ENCODE measurements around the gene RASAL2. TPM values are rescaled to one million over a fixed set of nuclear protein-coding genes. Genes with fewer than 3 reads are reported as not detected.
"Not testable (repeated sequence)": the region's sequence is repeated elsewhere in the genome, so short reads cannot be mapped to it uniquely, and the experiment has no call there.

Gene RASAL2
- total RNA-seq, 1 donor = 0.84 TPM

DNA sequence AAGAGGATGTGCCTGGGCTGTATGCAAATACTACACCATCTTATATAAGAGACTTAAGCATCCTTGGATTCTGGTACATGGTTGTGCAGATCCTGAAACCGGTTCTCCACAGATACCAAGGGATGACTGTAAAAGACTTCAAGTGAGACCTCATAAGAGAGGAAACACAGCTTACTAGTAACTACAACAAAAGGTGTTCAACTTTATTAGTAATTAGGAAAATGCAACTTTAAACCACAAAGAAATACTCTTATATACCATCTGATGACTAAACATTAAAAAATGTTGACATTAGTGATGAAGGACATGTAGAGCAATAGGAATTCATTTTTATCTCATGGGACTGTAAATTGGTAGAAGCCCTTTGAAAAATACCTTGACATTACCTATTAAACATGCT lies 102.7 kb downstream of the RASAL2 start:
- Histone ChIP-seq H3K4me1 (ENCODE audit: insufficient read depth, low read length) (no peaks in the 10 kb centered on the region), H3K4me3 (ENCODE audit: low read length) (no peak overlapping the region), H3K27me3 (ENCODE audit: insufficient read depth, low read length) (no peaks in the 10 kb centered on the region), H3K9me3 (ENCODE audit: low read depth, low read length) (no peaks in the 10 kb centered on the region)

DNA sequence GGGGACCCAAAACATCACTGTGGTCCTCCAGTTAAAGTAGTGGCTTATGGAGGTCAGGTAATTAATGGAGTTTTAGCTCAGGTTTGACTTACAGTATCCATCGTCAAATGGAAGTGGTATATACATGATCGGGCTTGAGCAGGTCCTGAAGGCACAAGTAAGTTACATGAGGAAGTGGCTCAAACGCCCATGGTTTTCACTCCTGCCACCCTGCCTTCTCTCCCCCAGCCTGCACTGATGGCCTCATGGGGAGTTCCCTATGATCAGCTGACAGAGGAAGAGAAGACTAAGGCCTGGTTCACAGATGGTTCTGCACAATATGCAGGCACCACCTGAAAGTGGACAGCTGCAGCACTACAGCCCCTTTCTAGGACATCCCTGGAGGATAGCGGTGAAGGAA lies 108.2 kb downstream of the RASAL2 start:
- not testable (repeated sequence) for H3K9me3 ChIP-seq (ENCODE audit: low read depth, low read length); H3K4me1 ChIP-seq (ENCODE audit: insufficient read depth, low read length); H3K27me3 ChIP-seq (ENCODE audit: insufficient read depth, low read length); H3K4me3 ChIP-seq (ENCODE audit: low read length)

DNA sequence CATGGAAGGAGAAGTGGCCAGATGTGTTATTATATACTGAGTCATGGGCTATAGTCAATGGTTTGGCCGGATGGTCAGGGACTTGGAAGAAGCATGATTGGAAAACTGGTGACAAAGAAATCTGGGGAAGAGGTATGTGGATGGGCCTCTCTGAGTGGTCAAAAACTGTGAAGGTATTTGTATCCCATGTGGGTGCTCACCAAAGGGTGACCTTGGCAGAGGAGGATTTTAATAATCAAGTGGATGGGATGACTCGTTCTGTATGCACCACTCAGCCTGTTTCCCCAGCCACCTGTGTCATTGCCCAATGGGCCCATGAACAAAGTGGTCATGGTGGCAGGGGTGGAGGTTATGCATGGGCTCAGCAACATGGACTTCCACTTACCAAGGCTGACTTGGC lies 108.6 kb downstream of the RASAL2 start:
- H3K27me3 ChIP-seq (ENCODE audit: insufficient read depth, low read length); H3K9me3 ChIP-seq (ENCODE audit: low read depth, low read length); H3K4me3 ChIP-seq (ENCODE audit: low read length); H3K4me1 ChIP-seq (ENCODE audit: insufficient read depth, low read length): not testable (repeated sequence)

DNA sequence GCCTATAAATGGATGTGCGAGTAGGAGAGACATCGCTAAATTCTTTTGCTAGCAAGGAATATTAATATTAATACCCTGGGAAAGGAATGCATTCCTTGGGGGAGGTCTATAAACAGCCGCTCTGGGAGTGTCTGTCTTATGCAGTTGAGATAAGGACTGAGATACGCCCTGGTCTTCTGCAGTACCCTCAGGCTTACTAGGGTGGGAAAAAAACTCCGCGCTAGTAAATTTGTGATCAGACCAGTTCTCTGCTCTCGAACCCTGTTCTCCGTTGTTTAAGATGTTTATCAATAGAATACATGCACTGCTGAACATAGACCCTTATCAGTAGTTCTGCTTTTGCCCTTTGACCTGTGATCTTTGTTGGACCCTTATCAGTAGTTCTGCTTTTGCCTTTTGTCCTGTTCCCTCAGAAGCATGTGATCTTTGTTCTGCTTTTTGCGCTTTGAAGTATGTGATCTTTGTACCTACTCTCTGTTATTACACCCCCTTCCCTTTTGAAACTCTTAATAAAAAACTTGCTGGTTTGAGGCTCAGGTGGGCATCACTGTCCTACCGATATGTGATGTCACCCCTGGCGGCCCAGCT lies 114.5 kb downstream of the RASAL2 start:
- H3K9me3 ChIP-seq (ENCODE audit: low read depth, low read length) = peaks cover 22% of the 10 kb centered on the region
- H3K27me3 ChIP-seq (ENCODE audit: insufficient read depth, low read length); H3K4me3 ChIP-seq (ENCODE audit: low read length); H3K4me1 ChIP-seq (ENCODE audit: insufficient read depth, low read length): not testable (repeated sequence)

DNA sequence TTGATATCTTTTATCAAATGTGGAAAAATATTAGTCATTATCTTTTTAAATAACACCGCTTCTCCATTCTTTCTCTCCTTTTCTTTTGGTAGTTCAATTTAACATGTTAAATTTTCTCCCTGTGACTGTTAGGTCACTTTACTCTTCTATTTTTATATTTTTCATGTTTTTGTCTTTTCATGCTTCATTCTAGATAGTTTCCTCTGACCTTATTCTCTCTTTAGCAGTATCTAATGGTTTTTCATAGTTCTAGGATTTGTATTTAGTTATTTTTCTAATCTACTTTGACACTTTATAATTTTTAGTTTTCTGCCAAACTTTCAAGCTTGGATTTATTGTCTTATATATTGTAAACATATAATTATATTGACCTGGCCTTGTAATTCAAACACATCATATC lies 116.0 kb downstream of the RASAL2 start:
- H3K27me3 ChIP-seq (ENCODE audit: insufficient read depth, low read length) = no peaks in the 10 kb centered on the region
- H3K9me3 ChIP-seq (ENCODE audit: low read depth, low read length) = peaks cover 22% of the 10 kb centered on the region
- no peak overlapping the region for H3K4me3 ChIP-seq (ENCODE audit: low read length)
- H3K4me1 ChIP-seq (ENCODE audit: insufficient read depth, low read length) = no peaks in the 10 kb centered on the region

DNA sequence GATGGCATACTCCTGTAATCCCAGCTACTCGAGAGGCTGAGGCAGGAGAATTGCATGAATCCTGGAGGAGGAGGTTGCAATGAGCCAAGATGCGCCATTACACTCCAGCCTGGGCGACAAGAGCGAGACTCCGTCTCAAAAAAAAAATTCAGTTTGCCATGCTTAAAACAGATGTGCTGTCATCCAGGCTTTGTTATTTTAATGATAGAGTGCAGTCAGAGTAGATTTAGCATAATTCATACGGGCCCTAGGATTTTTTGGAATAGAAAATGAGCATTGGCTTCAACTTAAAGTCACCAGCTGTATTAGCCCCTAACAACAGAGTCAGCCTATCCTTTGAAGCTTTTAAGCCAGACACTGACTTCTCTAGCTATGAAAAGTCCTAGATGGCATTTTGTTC lies 124.6 kb downstream of the RASAL2 start:
- Histone ChIP-seq H3K4me3 (ENCODE audit: low read length) (no peak overlapping the region), H3K27me3 (ENCODE audit: insufficient read depth, low read length) (no peaks in the 10 kb centered on the region), H3K9me3 (ENCODE audit: low read depth, low read length) (no peaks in the 10 kb centered on the region), H3K4me1 (ENCODE audit: insufficient read depth, low read length) (no peaks in the 10 kb centered on the region)

DNA sequence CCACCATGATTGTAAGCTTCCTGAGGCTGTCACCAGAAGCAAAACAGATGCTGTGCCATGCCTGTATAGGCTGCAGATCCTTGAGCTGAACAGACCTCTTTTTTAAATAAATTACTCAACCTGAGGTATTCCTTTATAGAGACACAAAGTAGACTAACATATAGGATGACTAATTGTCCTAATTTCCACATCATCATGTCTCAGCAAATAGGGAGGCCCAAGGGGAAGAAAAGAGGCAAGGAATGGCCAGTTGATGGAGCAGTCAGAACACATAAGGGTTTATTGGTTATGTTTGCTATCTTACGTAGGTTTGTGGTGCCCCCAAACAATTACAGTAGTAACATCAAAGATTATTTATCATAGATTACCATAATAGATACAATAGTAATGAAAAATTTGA lies 126.2 kb downstream of the RASAL2 start:
- no peaks in the 10 kb centered on the region for H3K27me3 ChIP-seq (ENCODE audit: insufficient read depth, low read length)
- no peaks in the 10 kb centered on the region for H3K4me1 ChIP-seq (ENCODE audit: insufficient read depth, low read length)
- no peaks in the 10 kb centered on the region for H3K9me3 ChIP-seq (ENCODE audit: low read depth, low read length)
- no peak overlapping the region for H3K4me3 ChIP-seq (ENCODE audit: low read length)

DNA sequence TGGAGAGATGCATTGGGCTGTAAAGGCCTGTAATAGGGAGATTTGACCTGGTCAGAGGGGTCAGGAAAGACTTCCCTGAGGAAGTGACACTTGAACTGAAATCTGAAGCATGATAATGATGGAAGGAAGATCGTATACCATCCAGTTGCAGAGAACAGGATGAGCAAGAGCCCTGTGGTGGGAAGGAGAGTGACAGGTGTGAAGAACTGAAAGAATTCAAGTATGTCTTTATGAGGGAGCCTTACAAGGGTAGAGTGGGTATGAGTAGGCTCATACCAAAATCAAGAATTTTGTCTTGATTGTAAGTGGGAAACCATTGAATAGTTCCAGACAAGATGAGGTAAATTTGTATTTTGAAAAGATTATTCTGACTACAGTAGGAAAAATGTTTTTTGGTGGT lies 129.4 kb downstream of the RASAL2 start:
- Histone ChIP-seq H3K9me3 (ENCODE audit: low read depth, low read length) (no peaks in the 10 kb centered on the region), H3K27me3 (ENCODE audit: insufficient read depth, low read length) (no peaks in the 10 kb centered on the region), H3K4me1 (ENCODE audit: insufficient read depth, low read length) (no peaks in the 10 kb centered on the region), H3K4me3 (ENCODE audit: low read length) (no peak overlapping the region)

DNA sequence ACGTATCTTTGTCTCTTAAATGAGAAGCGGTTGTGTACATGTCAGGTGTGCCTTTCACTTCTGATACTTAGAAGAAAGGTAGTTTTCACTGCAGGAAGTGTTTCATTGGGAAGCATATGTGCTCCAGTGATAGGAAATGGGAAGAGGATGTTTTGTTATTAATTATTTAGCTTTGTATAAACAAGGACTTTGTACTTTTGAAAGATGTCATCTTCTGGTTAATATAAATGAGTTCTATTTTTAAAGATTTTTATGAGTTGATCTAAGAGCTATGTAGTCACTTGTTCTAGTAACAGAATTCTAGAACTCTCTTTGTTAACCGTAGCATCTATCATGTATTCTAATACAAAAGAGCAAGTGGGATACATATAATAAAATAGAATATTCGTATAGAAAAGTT lies 130.5 kb downstream of the RASAL2 start:
- no peaks in the 10 kb centered on the region for H3K9me3 ChIP-seq (ENCODE audit: low read depth, low read length)
- H3K4me3 ChIP-seq (ENCODE audit: low read length) = no peak overlapping the region
- no peaks in the 10 kb centered on the region for H3K27me3 ChIP-seq (ENCODE audit: insufficient read depth, low read length)
- no peaks in the 10 kb centered on the region for H3K4me1 ChIP-seq (ENCODE audit: insufficient read depth, low read length)

DNA sequence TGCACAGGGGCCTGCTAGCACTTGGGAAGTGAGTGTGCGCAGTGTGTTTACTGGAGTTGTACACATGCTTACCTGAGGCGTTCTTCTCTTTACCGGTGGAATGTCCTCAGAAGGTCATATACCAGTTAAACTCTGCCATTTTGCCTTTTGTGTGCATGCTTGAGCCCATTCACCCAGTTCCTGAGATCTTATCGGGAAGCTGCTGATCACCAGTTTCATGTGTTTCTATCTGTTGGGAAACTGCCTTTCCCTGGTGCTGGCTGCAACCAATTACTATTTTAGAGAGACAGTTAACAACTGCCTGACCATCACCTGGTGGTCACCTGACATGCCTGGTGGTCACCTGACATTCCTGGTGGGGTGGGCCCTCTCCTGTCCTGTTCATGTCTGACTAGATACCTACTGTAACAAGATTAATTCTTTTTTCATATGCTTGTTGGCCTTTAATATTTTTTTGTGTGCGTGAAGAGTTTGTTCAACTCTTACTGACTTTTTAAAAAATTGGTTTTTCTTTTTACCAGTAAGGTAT lies 137.0 kb downstream of the RASAL2 start:
- no peaks in the 10 kb centered on the region for H3K9me3 ChIP-seq (ENCODE audit: low read depth, low read length)

DNA sequence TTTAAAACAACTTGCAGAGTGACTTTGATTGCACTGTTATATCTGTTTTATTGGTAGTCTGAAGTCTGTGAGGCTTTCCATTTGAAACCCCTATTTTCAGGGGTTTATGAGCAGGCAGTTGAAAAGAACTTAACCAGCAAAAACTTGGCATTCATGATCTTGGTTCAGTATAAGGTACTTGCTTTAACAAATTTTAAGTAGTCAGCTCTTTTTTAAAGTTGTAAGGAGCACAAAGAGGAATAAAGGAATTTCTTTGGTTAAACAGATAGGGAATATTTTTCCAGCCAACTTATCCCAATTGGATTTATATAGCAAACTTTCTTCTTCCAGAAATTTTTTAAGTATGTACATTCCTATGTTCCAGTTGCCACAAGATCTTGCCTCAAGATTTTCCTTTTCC lies 138.2 kb downstream of the RASAL2 start:
- Histone ChIP-seq H3K9me3 (ENCODE audit: low read depth, low read length) (no peaks in the 10 kb centered on the region), H3K27me3 (ENCODE audit: insufficient read depth, low read length) (no peaks in the 10 kb centered on the region), H3K4me1 (ENCODE audit: insufficient read depth, low read length) (no peaks in the 10 kb centered on the region), H3K4me3 (ENCODE audit: low read length) (no peak overlapping the region)

More for the DNA sequence above, 137.0 kb downstream of the RASAL2 start:
- Histone ChIP-seq H3K4me1 (ENCODE audit: insufficient read depth, low read length) (no peaks in the 10 kb centered on the region), H3K4me3 (ENCODE audit: low read length) (no peak overlapping the region), H3K27me3 (ENCODE audit: insufficient read depth, low read length) (no peaks in the 10 kb centered on the region)

DNA sequence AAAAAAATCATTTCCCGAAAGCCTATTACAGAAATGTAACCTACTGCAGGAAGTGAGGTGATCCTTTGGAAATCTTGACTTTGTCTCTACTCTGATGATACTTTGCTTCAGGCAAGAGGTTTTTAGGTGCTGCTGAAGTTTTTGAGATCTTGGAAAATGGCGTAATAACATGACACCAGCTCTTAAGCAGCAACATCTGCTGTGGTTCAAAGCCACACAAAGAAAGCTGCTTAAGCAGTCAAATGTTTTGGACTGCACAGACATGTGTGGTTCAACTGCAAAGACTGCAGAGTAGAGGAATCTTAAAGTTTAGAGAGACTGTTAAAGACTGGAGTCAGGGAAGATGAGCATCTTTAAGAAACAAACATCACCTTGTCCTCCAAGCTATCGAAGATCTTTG lies 139.0 kb downstream of the RASAL2 start:
- no peaks in the 10 kb centered on the region for H3K9me3 ChIP-seq (ENCODE audit: low read depth, low read length)
- H3K4me1 ChIP-seq (ENCODE audit: insufficient read depth, low read length) = no peaks in the 10 kb centered on the region
- H3K27me3 ChIP-seq (ENCODE audit: insufficient read depth, low read length) = no peaks in the 10 kb centered on the region
- H3K4me3 ChIP-seq (ENCODE audit: low read length) = no peak overlapping the region

DNA sequence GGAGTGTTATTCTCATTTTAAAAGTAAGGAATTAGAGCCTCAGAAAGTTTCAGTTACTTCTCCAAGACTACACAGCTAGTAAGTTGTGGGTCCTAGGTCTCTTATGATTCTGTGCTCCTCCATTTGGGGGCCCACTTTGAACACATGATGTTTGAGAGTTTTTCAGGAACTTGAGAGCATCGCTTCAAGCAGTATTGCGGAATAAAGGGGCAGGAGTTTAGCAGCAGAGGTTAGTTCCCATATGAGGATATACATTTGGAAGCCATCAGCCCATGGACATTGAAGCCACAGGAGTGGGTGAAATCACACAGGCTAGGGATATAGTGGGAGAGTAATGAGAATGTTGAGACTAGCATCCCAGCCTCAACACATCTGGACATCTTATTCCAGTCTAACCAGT lies 143.2 kb downstream of the RASAL2 start:
- Histone ChIP-seq H3K27me3 (ENCODE audit: insufficient read depth, low read length) (no peaks in the 10 kb centered on the region), H3K4me3 (ENCODE audit: low read length) (no peak overlapping the region), H3K9me3 (ENCODE audit: low read depth, low read length) (no peaks in the 10 kb centered on the region), H3K4me1 (ENCODE audit: insufficient read depth, low read length) (no peaks in the 10 kb centered on the region)

DNA sequence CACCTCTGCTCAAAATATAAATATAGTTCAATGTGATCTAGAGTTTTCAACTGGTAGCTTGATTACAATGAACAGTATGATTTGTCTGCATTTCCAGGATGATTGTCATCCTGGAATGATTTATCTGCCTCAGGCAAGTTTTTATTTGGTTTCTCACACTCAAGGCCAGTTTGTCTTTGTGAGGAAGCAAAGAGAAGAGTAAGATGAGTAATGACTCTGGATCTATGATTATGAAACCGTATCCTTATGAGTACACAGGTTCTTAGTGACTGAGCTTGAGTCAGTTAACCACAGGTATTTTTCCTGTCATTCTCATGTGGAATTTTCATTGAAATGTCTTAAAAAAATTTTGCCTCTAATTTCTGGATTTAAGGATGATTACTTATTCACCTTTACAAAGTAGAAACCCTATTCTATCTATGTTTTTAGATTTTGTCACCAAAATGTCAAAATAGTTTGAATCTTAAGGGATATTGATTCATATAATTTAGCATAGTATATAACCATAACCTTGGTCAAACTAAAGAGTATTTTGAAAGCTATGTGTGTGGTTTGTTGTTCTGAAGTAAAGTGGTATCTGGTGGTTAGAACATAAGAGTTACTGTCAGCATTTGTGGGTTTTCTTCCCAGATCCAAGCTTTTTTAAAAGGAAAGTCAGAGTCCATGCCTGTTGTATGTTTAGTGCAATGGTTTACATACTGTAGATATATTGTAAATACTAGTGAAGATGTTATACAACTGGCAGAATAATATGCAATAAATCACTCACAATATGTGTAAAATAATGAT lies 145.0 kb downstream of the RASAL2 start:
- Histone ChIP-seq H3K9me3 (ENCODE audit: low read depth, low read length) (no peaks in the 10 kb centered on the region), H3K4me3 (ENCODE audit: low read length) (no peak overlapping the region), H3K27me3 (ENCODE audit: insufficient read depth, low read length) (no peaks in the 10 kb centered on the region), H3K4me1 (ENCODE audit: insufficient read depth, low read length) (no peaks in the 10 kb centered on the region)

DNA sequence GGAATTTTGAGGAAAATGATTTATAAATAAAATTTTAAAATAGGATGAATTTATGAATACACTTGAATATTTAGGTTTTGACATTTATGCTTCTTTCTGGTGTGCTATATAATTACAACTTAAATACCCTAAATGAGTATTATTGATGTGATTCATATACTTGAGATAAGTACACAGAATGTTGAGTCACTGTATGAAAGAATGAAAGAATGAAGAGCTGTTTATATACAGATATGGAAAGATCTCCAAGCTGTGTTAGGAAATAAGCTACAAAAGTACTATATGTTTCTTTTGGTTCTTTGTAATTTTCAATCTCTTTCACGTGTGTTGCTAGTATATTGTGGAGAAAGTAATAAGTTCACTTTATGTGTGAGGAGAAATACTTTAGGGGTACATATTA lies 147.2 kb downstream of the RASAL2 start:
- Histone ChIP-seq H3K4me1 (ENCODE audit: insufficient read depth, low read length) (no peaks in the 10 kb centered on the region), H3K27me3 (ENCODE audit: insufficient read depth, low read length) (no peaks in the 10 kb centered on the region), H3K9me3 (ENCODE audit: low read depth, low read length) (no peaks in the 10 kb centered on the region), H3K4me3 (ENCODE audit: low read length) (no peak overlapping the region)

DNA sequence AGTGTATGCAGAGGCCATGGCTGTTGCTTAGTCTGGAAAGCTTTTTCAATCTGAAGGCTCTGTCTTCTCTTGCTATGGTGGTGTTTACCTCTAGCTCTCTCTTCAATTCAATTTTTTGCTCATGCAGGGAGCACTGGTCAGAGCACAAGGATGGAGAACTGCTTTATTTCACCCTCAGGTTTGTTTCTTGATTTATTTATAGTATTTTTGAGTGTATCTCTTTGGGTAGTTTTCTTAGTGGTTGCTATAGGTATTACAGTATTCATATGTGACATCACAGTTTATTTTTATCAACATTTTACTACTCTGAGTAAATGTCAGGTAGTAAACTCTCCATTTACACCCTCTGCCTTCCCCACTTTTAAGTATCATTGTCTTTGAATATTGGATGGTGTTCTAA lies 147.9 kb downstream of the RASAL2 start:
- Histone ChIP-seq H3K4me3 (ENCODE audit: low read length) (no peak overlapping the region), H3K4me1 (ENCODE audit: insufficient read depth, low read length) (no peaks in the 10 kb centered on the region), H3K27me3 (ENCODE audit: insufficient read depth, low read length) (no peaks in the 10 kb centered on the region), H3K9me3 (ENCODE audit: low read depth, low read length) (no peaks in the 10 kb centered on the region)
